GM18909 (cell line): ENCODE measurements around the gene TERB1.

Experiments
- ATAC-seq: cut with Tn5 transposase; IDR thresholded peaks from one replicate; pipeline ENCODE4 v1.9.1; 2021; ENCODE audit warnings: mild to moderate bottlenecking; ENCODE audit not compliant: unreplicated experiment, poor library complexity

TERB1 gene

DNA sequence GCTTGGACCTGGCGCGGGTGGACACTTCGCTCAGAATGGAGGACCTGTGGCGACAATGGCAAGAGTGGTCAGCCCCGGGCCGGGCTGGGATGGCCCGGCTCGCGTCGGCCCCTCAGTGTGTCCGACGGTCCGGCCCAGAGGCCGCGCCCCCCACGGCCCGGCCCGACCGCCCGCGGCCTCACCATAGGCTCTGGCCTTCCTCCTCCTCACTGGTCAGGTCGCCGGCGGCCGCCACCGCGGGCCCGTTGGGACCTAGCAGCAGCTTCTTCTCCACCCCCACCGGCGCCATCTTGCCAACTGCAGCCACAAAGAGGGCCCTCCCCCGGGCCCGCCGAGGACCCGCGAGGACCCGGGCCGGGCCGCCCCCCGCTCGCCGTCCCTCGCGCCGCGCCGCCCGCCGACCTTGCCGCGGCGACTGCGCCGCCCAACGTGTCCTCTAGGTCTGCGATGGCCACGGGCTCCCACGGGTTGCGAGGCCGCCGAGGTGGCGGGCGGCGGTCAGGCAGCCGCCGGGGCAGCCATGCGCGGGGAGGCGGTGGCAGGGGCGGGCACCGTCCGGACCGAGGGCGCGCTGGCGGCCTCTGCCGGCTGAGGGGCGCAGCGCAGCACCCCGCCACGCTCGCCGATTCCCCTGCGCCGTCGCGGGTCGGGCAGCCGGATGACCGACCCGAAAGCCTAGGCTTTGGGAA, 49.9 kb downstream of the TERB1 start, which contains the start of gene DYNC1LI2:
DYNC1LI2 (minus strand) TSS at position 307 of the 689 bp plus-strand sequence; CDS start at position 289, 18 bp downstream.
- ATAC-seq = peak; percentile 86

DNA sequence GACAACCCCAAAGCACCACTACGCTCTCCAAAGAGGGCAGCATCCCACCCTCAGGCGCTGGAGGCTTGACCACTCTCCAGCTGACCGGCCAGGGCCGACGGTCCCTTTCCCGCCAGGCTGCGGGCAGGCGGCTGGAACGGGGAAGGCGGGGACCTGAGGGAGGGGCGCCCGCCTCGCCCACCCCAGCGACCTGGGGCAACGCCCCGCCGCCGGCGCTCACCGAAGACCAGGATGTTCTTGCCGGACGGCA, 50.4 kb downstream of the TERB1 start:
- peak; percentile 24 for ATAC-seq

DNA sequence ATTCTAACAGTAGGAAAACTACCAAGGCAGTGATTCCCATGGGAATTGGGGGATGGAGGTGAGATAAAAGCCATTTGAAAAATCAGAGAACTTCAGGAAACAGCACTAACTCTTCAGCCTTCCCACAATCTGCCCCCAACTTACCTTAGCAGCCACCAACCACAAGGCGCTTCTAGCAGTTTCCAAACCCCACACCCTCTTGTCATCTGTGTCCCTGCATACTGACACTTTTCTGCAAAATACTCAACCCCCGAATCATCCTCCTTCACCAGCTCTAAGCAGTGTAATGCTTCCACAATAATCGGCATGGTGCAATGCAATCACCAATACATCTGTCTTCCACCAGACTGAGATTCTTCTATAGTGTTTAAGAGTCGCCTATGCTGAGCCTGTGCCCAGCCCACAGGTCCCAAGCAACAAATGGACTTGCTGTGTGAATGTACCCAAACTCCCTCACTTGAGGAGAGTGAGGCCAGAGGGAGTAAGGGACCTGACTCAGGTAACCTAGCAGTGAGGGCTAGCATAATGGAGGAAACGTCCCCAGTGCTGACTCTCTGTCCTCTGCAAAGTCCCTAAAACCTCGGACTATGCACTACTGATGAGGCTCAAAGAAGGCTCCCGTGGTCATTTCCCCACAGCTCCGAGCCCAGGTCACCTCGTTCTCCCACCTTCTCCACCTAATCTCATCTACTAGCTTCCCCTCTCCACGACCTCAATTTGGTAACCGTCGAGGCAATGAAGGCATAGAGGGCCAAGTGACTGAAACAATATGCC, 50.9 kb downstream of the TERB1 start:
- no peak for ATAC-seq

DNA sequence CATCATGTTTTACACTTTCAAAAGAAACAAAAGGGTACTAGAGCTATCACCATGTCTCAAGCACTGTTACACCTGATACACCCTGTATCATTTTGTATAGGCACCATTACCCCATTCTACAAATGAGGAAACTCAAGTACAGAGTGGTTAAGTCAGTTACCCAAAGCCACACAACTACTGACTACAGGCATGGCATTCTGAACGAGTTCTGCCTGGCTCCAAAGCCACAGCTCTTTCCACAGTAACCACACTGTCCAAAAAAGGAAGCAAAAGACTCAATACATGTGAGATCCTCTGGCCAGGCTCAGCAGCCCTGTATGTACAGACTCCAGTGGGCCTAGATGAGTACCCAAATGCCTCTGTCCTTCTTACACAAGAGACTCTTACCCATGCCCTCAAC, 54.7 kb downstream of the TERB1 start:
- ATAC-seq = peak; percentile 45

DNA sequence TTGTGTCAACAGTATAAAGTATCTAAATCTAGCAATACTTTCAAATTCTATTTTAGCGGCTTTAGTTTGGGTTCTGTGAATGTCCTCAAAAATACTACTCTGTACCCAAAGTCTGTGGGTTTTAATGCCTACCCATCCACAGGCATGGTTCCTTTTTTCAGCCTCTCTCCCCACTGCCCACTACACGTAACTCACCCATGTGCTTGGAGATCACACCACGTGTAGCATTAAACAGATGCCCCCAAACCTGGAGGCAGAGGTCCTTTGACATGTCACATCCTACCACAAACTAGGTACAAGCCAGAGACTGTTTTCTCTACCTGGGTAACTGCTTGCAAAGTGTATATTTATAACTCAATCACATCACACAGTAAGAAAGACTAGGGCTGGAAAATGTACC, 55.3 kb downstream of the TERB1 start:
- no peak for ATAC-seq

DNA sequence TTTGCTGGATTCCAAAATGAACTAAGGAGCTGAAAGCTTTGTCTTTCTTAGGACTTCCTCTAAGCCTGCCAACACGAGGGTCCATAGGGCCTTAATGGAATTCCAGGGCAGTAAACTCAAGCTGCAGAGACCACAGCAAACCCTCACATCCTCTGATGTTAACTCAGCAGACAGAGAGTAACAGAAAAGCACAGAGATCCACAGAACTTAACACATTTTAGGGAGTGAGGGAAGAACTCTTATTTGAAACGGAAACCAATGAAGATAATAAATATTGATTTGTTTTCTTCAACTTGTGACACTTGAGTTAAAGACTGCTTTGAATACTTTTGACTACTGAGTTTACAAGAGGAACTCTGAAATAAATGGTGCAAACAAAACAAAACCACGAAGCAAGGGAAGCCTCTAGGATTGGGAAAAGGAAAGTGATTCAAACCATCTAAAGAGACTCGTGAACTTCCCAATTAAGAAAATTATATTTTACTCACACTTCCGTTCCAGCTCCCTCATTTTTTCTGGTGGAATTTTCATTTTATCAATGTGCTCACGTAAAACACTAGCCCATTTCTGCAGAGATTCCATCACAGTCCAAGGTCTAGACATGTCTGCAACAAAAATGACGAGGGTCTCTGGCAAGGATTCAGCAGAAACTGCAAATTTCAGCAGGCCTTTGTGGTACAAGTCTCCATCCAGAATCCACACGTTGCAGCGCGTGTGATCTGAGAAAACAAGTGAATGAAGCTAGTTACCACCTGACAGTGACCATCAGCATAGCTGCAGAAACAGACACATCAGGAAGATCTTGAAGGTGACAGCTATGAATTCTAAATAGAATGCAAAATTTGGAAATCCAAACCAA, 59.2 kb downstream of the TERB1 start:
- ATAC-seq = no peak

DNA sequence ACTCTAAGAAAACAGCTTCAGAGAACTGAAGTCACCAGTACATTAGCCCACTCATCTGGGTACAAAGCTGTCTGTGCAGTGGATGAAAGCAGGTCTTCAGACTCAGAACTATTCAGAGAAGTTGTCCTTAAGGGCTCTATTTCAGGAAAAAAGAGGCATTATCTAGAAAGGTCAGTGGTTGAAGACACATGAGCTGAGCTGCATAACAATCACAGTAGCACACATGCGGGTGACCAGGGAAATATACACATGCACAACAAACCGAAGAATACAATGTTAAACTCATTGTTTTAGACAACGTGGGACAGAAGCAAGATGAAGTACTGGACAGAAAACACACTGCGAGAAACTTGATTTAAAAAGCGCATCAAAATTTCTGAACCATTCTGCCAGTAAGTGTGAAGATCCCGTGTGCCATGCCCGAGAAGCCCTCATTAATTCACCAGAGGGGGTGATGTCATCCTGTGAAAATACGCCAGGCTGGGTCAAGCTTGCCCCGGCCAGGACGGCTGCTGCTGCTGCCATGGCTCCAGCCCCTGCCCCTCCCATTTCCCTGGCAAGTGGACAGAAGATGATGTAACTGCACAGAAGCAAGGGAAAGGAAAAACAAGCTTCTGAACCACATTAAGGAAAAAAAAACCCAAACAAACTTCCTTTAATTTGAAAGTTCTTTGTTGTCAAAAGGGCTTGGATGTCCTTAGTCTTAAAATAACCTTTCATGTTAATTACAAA, 60.0 kb downstream of the TERB1 start:
- no peak for ATAC-seq

DNA sequence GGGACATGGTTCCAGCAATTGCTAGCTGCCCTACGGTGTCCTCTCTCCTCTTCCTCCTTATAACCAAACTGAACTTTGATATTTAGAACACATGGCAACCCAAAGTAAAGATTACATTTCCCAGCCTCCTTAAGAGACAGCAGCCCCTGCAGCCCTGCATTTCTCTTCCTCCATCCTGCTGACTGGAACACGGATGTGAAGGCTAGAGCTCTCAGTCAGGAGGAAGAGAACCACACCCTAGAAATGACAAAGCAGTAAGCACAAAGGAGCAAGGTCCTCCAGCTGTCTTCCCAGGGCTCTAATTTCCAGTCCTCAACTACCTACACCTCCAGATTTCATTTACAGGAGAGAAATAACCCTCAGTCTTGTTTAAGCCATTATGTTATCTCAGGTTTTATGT, 60.9 kb downstream of the TERB1 start:
- ATAC-seq = no peak

DNA sequence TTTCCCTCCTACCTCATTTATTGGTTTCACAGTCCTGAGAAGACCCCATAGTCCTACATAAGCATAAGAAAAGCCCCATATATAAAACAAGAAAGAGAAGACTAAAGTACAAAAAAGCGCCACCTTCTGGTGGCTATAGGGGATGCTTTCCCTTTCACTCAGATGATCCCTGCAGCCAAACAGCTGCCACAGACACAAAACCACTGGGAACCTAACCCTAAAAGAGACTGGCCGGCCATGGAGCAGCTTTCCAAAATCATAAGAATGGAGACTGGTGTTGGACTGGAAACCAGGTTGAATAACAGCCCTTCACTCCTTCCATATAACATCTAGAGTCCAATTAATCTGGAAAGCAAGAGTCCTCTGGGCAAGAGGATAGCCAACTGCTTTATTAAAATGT, 61.4 kb downstream of the TERB1 start:
- ATAC-seq = no peak

DNA sequence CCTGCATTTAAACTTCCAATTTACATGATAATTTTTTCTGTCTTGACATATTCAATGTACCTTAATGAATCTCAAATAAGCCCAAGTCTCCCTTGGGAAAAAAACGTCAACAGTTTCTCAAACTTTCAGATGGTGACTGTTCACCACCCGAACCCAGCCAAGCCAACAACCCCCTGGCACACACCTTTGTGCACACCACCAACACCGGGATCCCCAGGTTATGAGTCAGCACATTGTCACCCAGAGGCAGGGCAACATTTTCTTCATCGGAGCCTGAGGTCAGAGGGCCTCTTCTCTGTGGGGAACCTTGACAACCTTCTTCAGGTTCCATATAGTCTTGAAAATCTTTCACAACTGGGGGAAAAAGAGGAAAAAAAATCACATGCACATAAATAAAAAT, 65.5 kb downstream of the TERB1 start:
- no peak for ATAC-seq

DNA sequence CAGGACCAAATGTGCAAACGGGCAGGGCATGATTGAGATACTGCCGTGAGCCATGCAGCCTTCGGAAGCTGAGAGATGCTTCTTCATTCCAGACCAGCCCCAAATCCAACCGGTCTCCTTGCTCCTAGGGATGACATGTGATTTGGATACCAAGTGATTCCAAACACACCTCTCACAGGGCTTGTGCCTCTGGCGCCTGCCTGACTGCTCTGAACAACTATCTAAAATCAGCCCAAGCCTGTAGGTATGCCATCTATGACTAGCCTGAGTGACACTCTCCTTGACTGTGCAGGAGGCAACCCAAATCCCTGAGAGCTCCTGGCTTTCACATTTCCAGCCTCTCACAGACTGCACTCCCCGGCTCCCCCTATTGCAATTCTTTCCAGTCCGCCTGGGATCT, 70.3 kb downstream of the TERB1 start:
- ATAC-seq = no peak

DNA sequence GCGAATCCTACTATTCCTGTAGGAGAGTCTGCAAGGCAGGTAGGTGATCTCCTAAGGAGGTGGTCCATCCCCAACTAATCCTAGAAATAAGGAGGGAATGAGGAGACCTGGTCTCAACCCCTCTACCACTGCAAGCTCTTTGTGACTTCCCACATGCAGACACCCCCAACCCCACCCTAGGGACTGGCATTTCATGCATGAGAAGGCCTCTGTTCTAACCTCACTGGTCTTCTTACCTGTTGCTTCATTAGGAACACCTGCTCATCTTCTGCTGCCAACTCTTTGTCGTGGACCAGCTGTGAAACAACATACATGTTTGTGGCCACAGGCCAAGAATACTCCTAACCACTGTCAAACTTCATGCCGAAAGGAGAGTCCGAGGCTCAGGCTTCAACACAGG, 72.6 kb downstream of the TERB1 start:
- no peak for ATAC-seq

DNA sequence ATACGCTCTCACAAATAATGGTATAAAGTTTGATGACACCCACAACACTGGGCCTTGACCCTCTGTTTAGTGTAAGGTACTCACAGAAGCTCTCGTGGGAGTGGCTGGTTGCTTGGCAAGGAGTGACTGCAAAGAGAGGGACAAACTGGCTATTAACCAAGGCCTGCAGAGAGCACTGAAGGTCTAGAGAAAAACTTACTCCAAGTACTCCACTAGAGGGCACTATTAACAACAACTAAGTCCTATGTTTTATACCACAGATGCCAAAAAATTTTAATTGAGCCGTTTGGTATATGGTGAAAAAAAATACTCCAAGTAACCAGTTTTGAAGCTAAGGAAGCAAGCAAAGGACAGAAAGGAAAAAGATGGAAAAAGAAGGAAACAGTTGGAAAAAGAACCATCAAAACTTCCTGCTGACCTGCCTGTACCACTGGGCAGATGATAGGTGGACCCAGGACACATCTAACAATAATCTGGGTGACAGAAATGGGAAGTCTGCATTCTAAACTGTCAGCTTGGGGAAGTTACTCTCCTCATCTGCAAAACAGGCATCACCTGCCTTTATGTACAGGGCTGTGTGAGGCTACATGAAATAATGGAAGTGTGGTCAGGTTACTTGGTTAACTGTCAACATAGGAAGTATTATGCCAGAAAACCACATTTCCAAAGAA, 73.1 kb downstream of the TERB1 start:
- ATAC-seq = no peak

DNA sequence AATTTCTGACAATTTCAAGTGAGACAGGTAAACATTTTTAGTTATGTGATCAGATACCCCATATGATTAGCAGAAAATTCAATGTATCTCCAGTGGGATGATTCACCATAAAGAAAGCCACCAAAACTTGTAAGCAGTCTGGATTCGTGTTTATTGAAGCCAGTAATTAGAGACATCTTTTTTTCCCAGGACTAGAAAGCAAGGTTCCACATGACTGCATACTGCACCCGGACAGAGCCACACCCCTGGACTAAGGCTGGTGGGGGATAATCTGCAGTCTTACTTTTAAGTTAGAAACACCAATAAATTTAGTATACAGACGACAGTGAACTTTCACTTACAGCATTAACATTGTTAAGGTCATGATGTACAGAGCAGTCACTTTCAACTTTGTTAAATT, 80.6 kb downstream of the TERB1 start:
- no peak for ATAC-seq

DNA sequence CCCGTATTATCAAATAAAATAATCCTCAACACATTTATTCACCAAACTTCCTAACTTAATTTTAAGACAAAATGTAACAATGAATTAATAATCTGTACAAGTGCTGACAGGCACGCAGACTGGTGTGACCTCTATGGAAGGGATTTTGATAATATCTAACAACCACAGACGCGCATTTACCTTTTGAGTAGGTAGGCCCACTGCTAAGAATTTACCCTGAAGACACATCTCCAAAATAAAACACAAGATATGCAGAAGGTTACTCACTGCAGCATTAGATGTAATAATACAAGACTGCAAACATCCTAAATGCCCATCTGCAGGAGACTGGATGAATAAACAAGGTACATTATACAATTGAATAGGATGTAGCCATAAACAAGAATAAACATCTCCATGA, 82.1 kb downstream of the TERB1 start:
- ATAC-seq = no peak

DNA sequence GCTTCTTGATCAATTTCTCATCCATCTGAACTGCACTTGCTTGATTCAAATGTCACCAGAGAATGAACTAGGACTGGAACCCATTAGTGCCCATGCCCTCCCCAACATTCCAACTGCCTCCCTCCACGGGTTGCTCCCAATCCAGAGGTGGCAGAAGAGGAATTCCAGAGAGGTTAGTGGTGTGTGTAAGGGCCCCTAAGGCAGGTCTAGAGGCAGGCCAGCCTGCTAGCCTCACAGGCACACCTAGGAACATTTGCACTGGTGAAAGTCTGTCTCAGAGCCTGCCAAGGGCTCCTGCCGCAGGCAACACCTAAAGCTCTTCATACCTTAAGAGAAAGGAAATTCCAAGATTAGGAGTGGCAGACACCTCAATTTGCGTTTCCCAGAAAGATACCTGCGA, 83.6 kb downstream of the TERB1 start:
- ATAC-seq = no peak

DNA sequence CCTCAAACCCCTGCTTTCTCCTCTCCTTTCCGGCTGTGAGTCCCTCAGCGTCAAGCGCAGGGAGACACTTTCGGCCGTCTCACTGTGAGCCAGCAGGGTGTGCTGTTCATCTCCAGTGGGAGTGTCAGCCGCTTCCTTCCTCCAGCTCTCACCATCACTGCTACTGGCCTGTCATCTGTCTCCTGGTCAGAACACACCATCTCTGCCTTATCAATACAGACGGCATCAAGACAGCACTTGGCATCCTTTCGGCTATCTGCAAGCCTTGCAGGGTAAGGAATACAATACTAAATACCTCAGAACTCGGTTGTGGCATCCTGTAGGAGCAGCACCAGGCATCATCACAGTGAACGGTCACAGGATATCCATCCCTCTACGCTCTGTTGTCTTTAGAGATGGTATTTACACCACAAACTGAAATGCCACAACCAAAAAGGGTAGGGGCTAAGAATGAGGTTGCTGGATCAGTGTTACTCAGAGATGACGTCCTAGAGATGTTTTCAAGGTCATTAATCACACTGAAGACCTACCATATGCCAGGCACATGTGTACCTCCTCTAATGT, 84.2 kb downstream of the TERB1 start:
- ATAC-seq = no peak

DNA sequence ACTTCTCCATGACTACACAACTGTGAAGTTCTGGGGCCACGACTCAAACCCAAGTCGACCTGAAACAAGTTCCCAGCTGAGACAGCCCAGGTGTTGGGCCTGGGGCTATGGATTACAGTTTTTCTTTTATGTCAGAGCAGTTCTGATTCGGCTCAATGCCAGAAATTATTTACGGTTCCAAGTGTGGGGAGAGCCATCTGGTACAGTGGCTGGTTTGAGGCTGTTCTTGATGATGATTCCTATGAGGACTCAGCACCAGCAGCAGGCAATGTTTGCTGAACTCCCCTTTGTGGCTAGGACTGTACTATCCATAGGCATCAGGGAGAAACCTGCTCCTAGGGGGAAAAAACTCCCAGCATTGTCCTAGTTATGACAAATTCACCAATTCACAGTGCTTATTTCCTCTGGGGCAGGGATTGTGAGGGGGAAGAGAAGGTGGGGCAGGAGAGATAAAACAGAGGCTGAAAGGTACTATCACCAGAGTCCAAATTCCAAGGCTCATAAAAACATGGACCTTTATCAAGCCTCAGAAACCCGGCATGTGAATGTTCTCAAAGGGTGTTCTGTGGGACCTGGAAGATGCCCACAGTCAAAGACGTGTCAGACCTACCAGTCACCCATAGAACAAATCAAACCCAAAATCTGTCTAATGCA, 86.6 kb downstream of the TERB1 start:
- ATAC-seq = no peak

DNA sequence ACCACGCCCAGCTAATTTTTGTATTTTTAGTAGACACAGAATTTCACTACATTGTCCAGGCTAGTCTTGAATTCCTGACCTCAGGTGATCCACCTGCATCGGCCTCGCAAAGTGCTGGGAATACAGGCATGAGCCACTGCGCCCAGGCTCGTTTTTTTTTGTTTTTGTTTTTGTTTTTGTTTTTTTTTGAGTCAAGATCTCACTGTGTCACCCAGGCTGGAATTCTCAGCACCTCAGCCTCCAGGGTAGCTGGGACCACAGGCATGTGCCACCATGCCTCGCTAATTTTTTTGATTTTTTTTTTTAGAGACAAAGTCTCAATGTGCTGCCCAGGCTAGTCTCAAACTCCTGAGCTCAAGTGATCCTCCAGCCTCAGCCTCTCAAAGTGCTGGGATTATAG, 87.3 kb downstream of the TERB1 start:
- no peak for ATAC-seq
